ENCODE results near the gene ADGRL1. TPM values are rescaled to one million over a fixed set of nuclear protein-coding genes. Genes with fewer than 3 reads are reported as not detected.

Gene ADGRL1
- total and polyA plus RNA-seq, 2 donors (not counting 1 experiment from before 2014, with no cell fraction given), result 1.7 to 3.5 TPM

GRCh38 chr19:14127176-14127575 lies 78.8 kb downstream of the ADGRL1 start:
- no peaks in the 10 kb centered on the region for H3K4me1 ChIP-seq (ENCODE audit: control insufficient read depth, extremely low read depth, insufficient read depth, low read length)
- H3K4me2 ChIP-seq (ENCODE audit: extremely low read depth, insufficient read depth, low read length), result no peak overlapping the region
- H3K9ac ChIP-seq (ENCODE audit: insufficient read depth, low read length), result no peak overlapping the region
- no peaks in the 10 kb centered on the region for H3K27me3 ChIP-seq (ENCODE audit: control insufficient read depth, insufficient read depth, low read length)
- H4K20me1 ChIP-seq (ENCODE audit: control insufficient read depth, extremely low read depth, insufficient read depth, low read length), result no peaks in the 10 kb centered on the region
- no peak overlapping the region for H2AFZ ChIP-seq (ENCODE audit: low read length)
- H3K36me3 ChIP-seq (ENCODE audit: control insufficient read depth, insufficient read depth, low read length), result no peaks in the 10 kb centered on the region
- H3K9me3 ChIP-seq (ENCODE audit: control insufficient read depth, insufficient read depth, low read depth, low read length), result no peaks in the 10 kb centered on the region
- H3K27ac ChIP-seq (ENCODE audit: insufficient read depth, low read length), result no peak overlapping the region
- no peak overlapping the region for H3K4me3 ChIP-seq (replicated peaks in 1 of 4; ENCODE audit: control extremely low read depth in 1 of 4, insufficient read depth in 1 of 4, low read depth in 3 of 4, low read length in 4 of 4)
- H3K79me2 ChIP-seq (ENCODE audit: control insufficient read depth, insufficient read depth, low read length), result no peaks in the 10 kb centered on the region
- DNase-seq (ENCODE audit: low read depth in 2 of 2), result no peak
- TF ChIP-seq, protein P1, sequence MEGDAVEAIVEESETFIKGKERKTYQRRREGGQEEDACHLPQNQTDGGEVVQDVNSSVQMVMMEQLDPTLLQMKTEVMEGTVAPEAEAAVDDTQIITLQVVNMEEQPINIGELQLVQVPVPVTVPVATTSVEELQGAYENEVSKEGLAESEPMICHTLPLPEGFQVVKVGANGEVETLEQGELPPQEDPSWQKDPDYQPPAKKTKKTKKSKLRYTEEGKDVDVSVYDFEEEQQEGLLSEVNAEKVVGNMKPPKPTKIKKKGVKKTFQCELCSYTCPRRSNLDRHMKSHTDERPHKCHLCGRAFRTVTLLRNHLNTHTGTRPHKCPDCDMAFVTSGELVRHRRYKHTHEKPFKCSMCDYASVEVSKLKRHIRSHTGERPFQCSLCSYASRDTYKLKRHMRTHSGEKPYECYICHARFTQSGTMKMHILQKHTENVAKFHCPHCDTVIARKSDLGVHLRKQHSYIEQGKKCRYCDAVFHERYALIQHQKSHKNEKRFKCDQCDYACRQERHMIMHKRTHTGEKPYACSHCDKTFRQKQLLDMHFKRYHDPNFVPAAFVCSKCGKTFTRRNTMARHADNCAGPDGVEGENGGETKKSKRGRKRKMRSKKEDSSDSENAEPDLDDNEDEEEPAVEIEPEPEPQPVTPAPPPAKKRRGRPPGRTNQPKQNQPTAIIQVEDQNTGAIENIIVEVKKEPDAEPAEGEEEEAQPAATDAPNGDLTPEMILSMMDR (conservative IDR thresholded peaks at IDR 0.05 in 1 of 2, IDR thresholded peaks at IDR 0.05 in 1 of 2; ENCODE audit: low read depth in 1 of 2, low read length in 2 of 2), result no peak
- no peak for TF ChIP-seq EZH2 (IDR thresholded peaks at IDR 0.05; ENCODE audit: low read length, missing control alignments)

DNA sequence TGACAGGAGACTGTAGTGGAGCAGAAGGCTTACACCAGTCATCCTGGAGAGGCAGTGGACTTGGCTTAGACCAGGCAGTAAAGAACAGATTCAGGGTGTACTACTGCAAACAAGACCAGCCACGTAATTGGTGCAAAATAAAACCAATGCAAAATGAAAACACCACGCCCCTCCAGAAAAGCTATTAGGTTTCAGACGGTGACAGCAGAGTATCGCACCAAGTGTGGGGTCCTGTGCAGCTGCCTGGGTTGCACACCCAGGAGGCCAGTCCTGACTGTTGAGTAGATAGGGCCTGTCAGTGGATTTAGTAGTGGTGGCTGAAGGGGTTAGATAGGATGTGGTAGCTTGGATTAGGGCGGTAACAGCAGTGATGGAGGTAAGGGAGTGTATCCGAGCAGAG lies 83.0 kb downstream of the ADGRL1 start:
- H3K9me3 ChIP-seq (ENCODE audit: control insufficient read depth, insufficient read depth, low read depth, low read length), result no peaks in the 10 kb centered on the region
- TF ChIP-seq EZH2 (IDR thresholded peaks at IDR 0.05; ENCODE audit: low read length, missing control alignments), result no peak
- TF ChIP-seq, protein P1 (conservative IDR thresholded peaks at IDR 0.05 in 1 of 2, IDR thresholded peaks at IDR 0.05 in 1 of 2; ENCODE audit: low read depth in 1 of 2, low read length in 2 of 2), result no peak
- H4K20me1 ChIP-seq (ENCODE audit: control insufficient read depth, extremely low read depth, insufficient read depth, low read length), result no peaks in the 10 kb centered on the region
- H3K27ac ChIP-seq (ENCODE audit: insufficient read depth, low read length), result no peak overlapping the region
- H2AFZ ChIP-seq (ENCODE audit: low read length), result no peak overlapping the region
- H3K4me3 ChIP-seq (replicated peaks in 1 of 4; ENCODE audit: control extremely low read depth in 1 of 4, insufficient read depth in 1 of 4, low read depth in 3 of 4, low read length in 4 of 4), result no peak overlapping the region
- no peaks in the 10 kb centered on the region for H3K36me3 ChIP-seq (ENCODE audit: control insufficient read depth, insufficient read depth, low read length)
- H3K79me2 ChIP-seq (ENCODE audit: control insufficient read depth, insufficient read depth, low read length), result no peaks in the 10 kb centered on the region
- DNase-seq (ENCODE audit: low read depth in 2 of 2), result no peak
- peaks cover 6% of the 10 kb centered on the region for H3K4me1 ChIP-seq (ENCODE audit: control insufficient read depth, extremely low read depth, insufficient read depth, low read length)
- H3K27me3 ChIP-seq (ENCODE audit: control insufficient read depth, insufficient read depth, low read length), result no peaks in the 10 kb centered on the region
- H3K9ac ChIP-seq (ENCODE audit: insufficient read depth, low read length), result no peak overlapping the region
- no peak overlapping the region for H3K4me2 ChIP-seq (ENCODE audit: extremely low read depth, insufficient read depth, low read length)

DNA sequence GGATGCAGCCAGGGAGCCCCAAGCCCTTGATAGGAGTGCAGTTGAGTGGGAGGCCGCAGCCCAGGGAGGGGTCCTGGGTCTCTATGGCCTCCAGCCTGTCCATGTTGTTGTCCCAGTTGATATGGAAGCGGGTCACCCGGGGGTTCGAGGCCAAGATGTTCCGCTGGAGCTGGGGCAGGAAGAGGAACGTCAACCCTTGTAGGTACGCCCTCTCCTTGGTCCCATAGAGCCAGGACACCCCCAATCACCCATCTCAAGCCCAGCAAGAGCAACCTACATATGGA lies 85.5 kb downstream of the ADGRL1 start:
- H3K36me3 ChIP-seq (ENCODE audit: control insufficient read depth, insufficient read depth, low read length), result no peaks in the 10 kb centered on the region
- H3K9me3 ChIP-seq (ENCODE audit: control insufficient read depth, insufficient read depth, low read depth, low read length), result no peaks in the 10 kb centered on the region
- no peaks in the 10 kb centered on the region for H4K20me1 ChIP-seq (ENCODE audit: control insufficient read depth, extremely low read depth, insufficient read depth, low read length)
- peaks cover 19% of the 10 kb centered on the region for H3K79me2 ChIP-seq (ENCODE audit: control insufficient read depth, insufficient read depth, low read length)
- TF ChIP-seq, protein P1 (conservative IDR thresholded peaks at IDR 0.05 in 1 of 2, IDR thresholded peaks at IDR 0.05 in 1 of 2; ENCODE audit: low read depth in 1 of 2, low read length in 2 of 2), result no peak
- TF ChIP-seq EZH2 (IDR thresholded peaks at IDR 0.05; ENCODE audit: low read length, missing control alignments), result no peak
- H3K4me2 ChIP-seq (ENCODE audit: extremely low read depth, insufficient read depth, low read length), result no peak overlapping the region
- H3K27ac ChIP-seq (ENCODE audit: insufficient read depth, low read length), result no peak overlapping the region
- H3K9ac ChIP-seq (ENCODE audit: insufficient read depth, low read length), result no peak overlapping the region
- H3K27me3 ChIP-seq (ENCODE audit: control insufficient read depth, insufficient read depth, low read length), result no peaks in the 10 kb centered on the region
- H3K4me1 ChIP-seq (ENCODE audit: control insufficient read depth, extremely low read depth, insufficient read depth, low read length), result peaks cover 12% of the 10 kb centered on the region
- H3K4me3 ChIP-seq (replicated peaks in 1 of 4; ENCODE audit: control extremely low read depth in 1 of 4, insufficient read depth in 1 of 4, low read depth in 3 of 4, low read length in 4 of 4), result no peak overlapping the region
- no peak overlapping the region for H2AFZ ChIP-seq (ENCODE audit: low read length)
- no peak for DNase-seq (ENCODE audit: low read depth in 2 of 2)
